Heart left ventricle (tissue), 13 donors: ENCODE results near the gene SMPDL3B.

Experiments used
- CTCF ChIP-seq, 12 donors: fragments of 200-600 bp; sonication (generic) in 4 of 12; IDR thresholded peaks; one replicate each; pipeline versions ENCODE4 v1.5.0 to v1.8.0; 2018 to 2022; ENCODE audit warnings: antibody characterized with exemption in 12 of 12, mild to moderate bottlenecking in 5 of 12
- POLR2A ChIP-seq, 2 donors: fragments of 450-650 bp; IDR thresholded peaks; one replicate each; pipeline ENCODE4 v1.6.1; 2017; ENCODE audit warnings: antibody characterized with exemption in 2 of 2, mild to moderate bottlenecking in 2 of 2, moderate library complexity in 2 of 2
- donor health status: ischemic (EF 13 %, LVEDD 7.1; RV severe dilation, severe dysfunction).
- donor health status: DM: no; HTN: yes; CAD: no.
- donor health status: DM: no; HTN: no; CAD: no.
- donor health status: ischemic (EF 25% LVEDD 6.9; RV normal size, moderate dysfunction).
- donor health status: ischemic (EF 25% LVEDD 5.7; RV mildly dilated, moderate dysfunction).
- donor health status: ischemic (EF 35%, LVEDD 5.7; RV mildly dilated, moderate dysfunction).
- donor health status: nonischemic (EF 11% LVEDD 7.7; RV severe dilation, severe dysfunction).
- donor health status: DM: yes; HTN: yes; CAD: no.
- donor health status: PGD.
- donor health status: ischemic (EF 29% LVEDD 5.4; RV normal size, mild dysfunction).
- donor health status: nonischemic (EF 23%, LVEDD 6.1; RV moderate dilation, normal function).

GRCh38 chr1:27889506-27889905 lies 45.3 kb upstream of the SMPDL3B start:
- TF ChIP-seq CTCF (IDR thresholded peaks at IDR 0.05) (no peak), POLR2A (IDR thresholded peaks at IDR 0.05) (no peak)
